Mesendoderm (in vitro differentiated cells): Measurements from ENCODE around the gene CYB561.

Experiments
- DNase-seq: peaks from one replicate; pipeline ENCODE4 v3.0.0; 2013
- H2AK5ac ChIP-seq: 2 replicates; pipeline ENCODE4 v1.6.1; 2013; ENCODE audit warnings: low read length, inconsistent platforms
- H2BK120ac ChIP-seq: 2 replicates; pipeline ENCODE4 v1.6.1; 2013; ENCODE audit warnings: low read depth, mild to moderate bottlenecking, low read length, moderate library complexity, mixed read lengths
- H2BK15ac ChIP-seq: replicated peaks from 2 replicates; pipeline ENCODE4 v1.6.1; 2013; ENCODE audit warnings: low read depth, mild to moderate bottlenecking, moderate library complexity
- H2BK5ac ChIP-seq: 2 replicates; pipeline ENCODE4 v1.6.1; 2013; ENCODE audit warnings: low read length, inconsistent platforms
- H3K18ac ChIP-seq: 2 replicates; pipeline ENCODE4 v1.6.1; 2013; ENCODE audit warnings: mild to moderate bottlenecking, low read length, mixed read lengths
- H3K23ac ChIP-seq: one replicate; pipeline ENCODE4 v1.6.1; 2013; ENCODE audit warnings: low read length
- H3K27ac ChIP-seq: 2 replicates; pipeline ENCODE4 v1.5.1; 2013; ENCODE audit warnings: low read depth, mild to moderate bottlenecking, inconsistent platforms, low read length, moderate library complexity
- H3K27me3 ChIP-seq: 2 replicates; pipeline ENCODE4 v1.6.1; 2013; ENCODE audit warnings: low read length, control low read depth, mild to moderate bottlenecking, inconsistent platforms; ENCODE audit not compliant: insufficient read depth, poor library complexity
- H3K36me3 ChIP-seq: 2 replicates; pipeline ENCODE4 v1.6.1; 2013; ENCODE audit warnings: low read length, inconsistent platforms; ENCODE audit not compliant: control insufficient read depth, insufficient read depth
- H3K4ac ChIP-seq: one replicate; pipeline ENCODE4 v1.6.1; 2013; ENCODE audit warnings: low read depth, mild to moderate bottlenecking, low read length, moderate library complexity
- H3K4me1 ChIP-seq: 2 replicates; pipeline ENCODE4 v1.6.1; 2013; ENCODE audit warnings: low read depth, low read length, inconsistent platforms; ENCODE audit not compliant: control insufficient read depth
- H3K4me2 ChIP-seq: 2 replicates; pipeline ENCODE4 v1.6.1; 2013; ENCODE audit warnings: low read length
- H3K4me3 ChIP-seq: 2 replicates; pipeline ENCODE4 v1.5.1; 2013; ENCODE audit warnings: mild to moderate bottlenecking, low read length
- H3K56ac ChIP-seq: one replicate; pipeline ENCODE4 v1.6.1; 2013; ENCODE audit warnings: low read length
- H3K79me1 ChIP-seq: 2 replicates; pipeline ENCODE4 v1.6.1; 2013; ENCODE audit warnings: low read length, inconsistent platforms
- H3K79me2 ChIP-seq: 2 replicates; pipeline ENCODE4 v1.6.1; 2013; ENCODE audit warnings: mild to moderate bottlenecking, low read length; ENCODE audit not compliant: control insufficient read depth, insufficient read depth
- H3K9ac ChIP-seq: 2 replicates; pipeline ENCODE4 v1.6.1; 2013; ENCODE audit warnings: low read length, inconsistent platforms
- H4K5ac ChIP-seq: one replicate; pipeline ENCODE4 v1.6.1; 2013; ENCODE audit warnings: low read length
- H4K8ac ChIP-seq: one replicate; pipeline ENCODE4 v1.6.1; 2013; ENCODE audit warnings: low read depth, mild to moderate bottlenecking, control low read depth, low read length, moderate library complexity
- WGBS: extraction: QIAGEN DNeasy Blood & Tissue Kit; methylation state at CpG from one replicate; pipeline ENCODE4 v1.1.7; 2013; ENCODE audit warnings: low lambda C conversion rate, missing lambda C conversion rate; ENCODE audit not compliant: insufficient coverage; ENCODE audit errors: extremely low coverage; 5-methylcytosine and 5-hydroxymethylcytosine counted together

CYB561 gene

DNA sequence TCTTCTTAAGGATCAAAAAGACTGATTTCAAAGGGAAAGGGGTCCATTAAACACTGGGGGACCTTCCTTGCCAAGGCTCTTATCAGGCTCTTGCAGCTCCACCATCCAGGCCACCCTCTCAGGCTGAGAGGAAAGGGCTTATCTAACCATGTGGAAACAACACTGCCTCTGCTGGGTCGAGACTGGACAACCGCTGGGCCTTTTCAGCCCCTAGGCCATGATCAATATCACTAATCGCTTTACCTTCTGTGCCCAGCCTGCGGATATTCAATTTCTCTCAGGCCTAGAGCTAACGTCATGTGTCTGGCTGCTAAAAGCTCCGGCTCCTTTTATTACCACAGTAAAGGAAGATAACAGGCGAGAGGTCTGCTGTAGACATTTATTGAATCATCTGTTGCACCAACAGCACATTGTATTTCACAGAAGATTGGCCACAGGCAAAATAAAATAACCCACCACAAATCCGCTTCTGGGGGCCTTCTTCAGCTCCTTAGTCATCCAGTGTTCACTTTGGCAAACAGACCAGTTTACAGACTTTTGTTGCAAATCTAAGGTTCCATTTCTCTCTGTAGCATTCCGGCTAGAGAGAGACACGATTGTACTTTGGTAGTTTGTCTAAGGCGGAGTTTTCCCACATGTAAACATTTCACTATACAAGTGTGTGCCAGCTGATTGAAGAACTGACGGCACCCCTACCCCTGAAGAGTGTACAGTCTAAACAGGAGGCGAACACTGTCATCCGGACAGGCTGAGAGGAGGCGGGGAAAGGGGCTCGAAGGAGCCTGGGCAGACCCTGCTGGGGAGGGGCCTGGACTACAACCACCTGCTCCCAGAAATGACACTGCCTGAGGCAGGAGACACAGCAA is 13.9 kb downstream of the CYB561 start:
- no peak overlapping the region for H3K56ac ChIP-seq
- H3K9ac ChIP-seq: no peak overlapping the region
- no CpG with 5 or more reads among the region's 16 CpGs for WGBS
- no peak overlapping the region for H2BK120ac ChIP-seq
- H4K8ac ChIP-seq: no peak overlapping the region
- H3K18ac ChIP-seq: no peak overlapping the region
- peak overlapping the region; percentile 33 for H3K23ac ChIP-seq
- no peak overlapping the region for H3K4me2 ChIP-seq
- H3K4me3 ChIP-seq: no peak overlapping the region
- H4K5ac ChIP-seq: no peak overlapping the region
- H2AK5ac ChIP-seq: no peak overlapping the region
- no peak overlapping the region for H3K4ac ChIP-seq
- H3K4me1 ChIP-seq: peaks cover 2% of the 10 kb centered on the region
- no peak overlapping the region for H2BK15ac ChIP-seq
- H3K79me2 ChIP-seq: no peaks in the 10 kb centered on the region
- H3K27ac ChIP-seq: no peak overlapping the region
- H3K36me3 ChIP-seq: no peaks in the 10 kb centered on the region
- H3K79me1 ChIP-seq: no peaks in the 10 kb centered on the region
- H3K27me3 ChIP-seq: no peaks in the 10 kb centered on the region
- H2BK5ac ChIP-seq: no peak overlapping the region
- DNase-seq: peak; percentile 62

DNA sequence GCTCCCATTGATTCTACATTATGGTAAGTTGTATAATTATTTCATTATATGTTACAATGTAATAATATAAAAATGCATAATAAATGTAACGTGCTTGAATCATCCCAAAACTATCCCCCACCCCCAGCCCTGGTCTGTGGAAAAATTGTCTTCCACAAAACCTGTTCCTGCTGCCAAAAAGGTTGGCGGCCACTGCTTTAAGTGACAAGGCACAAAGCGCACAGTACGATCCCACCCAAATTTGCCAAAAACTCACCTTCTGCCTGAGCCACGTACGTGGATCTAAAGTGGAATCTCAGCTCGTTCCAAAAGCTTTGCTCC is 14.5 kb downstream of the CYB561 start:
- no peak overlapping the region for H3K27ac ChIP-seq
- no peak overlapping the region for H3K4me3 ChIP-seq
- no peak overlapping the region for H3K9ac ChIP-seq
- no CpG with 5 or more reads among the region's 7 CpGs for WGBS
- no peaks in the 10 kb centered on the region for H3K79me1 ChIP-seq
- no peak overlapping the region for H3K4ac ChIP-seq
- peaks cover 2% of the 10 kb centered on the region for H3K4me1 ChIP-seq
- no peaks in the 10 kb centered on the region for H3K27me3 ChIP-seq
- H2AK5ac ChIP-seq: no peak overlapping the region
- H3K18ac ChIP-seq: no peak overlapping the region
- no peaks in the 10 kb centered on the region for H3K36me3 ChIP-seq
- no peak overlapping the region for H2BK120ac ChIP-seq
- no peak overlapping the region for H2BK5ac ChIP-seq
- no peak overlapping the region for H4K5ac ChIP-seq
- no peak overlapping the region for H3K56ac ChIP-seq
- no peaks in the 10 kb centered on the region for H3K79me2 ChIP-seq
- no peak overlapping the region for H2BK15ac ChIP-seq
- H3K4me2 ChIP-seq: no peak overlapping the region
- no peak for DNase-seq
- H4K8ac ChIP-seq: no peak overlapping the region
- H3K23ac ChIP-seq: no peak overlapping the region

GRCh38 chr17:63430223-63430622 is 15.9 kb downstream of the CYB561 start:
- Histone ChIP-seq H2BK120ac (no peak overlapping the region), H3K56ac (peak overlapping the region; percentile 22), H3K4ac (no peak overlapping the region), H3K27me3 (no peaks in the 10 kb centered on the region), H3K4me2 (no peak overlapping the region), H3K79me1 (no peaks in the 10 kb centered on the region), H4K8ac (no peak overlapping the region), H4K5ac (no peak overlapping the region), H3K18ac (no peak overlapping the region), H3K9ac (no peak overlapping the region), H3K79me2 (no peaks in the 10 kb centered on the region), H3K27ac (no peak overlapping the region), H3K4me1 (peaks cover 2% of the 10 kb centered on the region), H2BK15ac (no peak overlapping the region), H3K36me3 (no peaks in the 10 kb centered on the region), H2AK5ac (no peak overlapping the region), H3K23ac (no peak overlapping the region), H2BK5ac (no peak overlapping the region), H3K4me3 (no peak overlapping the region)
- DNase-seq: peak; percentile 66
- WGBS: no CpG with 5 or more reads among the region's 11 CpGs

DNA sequence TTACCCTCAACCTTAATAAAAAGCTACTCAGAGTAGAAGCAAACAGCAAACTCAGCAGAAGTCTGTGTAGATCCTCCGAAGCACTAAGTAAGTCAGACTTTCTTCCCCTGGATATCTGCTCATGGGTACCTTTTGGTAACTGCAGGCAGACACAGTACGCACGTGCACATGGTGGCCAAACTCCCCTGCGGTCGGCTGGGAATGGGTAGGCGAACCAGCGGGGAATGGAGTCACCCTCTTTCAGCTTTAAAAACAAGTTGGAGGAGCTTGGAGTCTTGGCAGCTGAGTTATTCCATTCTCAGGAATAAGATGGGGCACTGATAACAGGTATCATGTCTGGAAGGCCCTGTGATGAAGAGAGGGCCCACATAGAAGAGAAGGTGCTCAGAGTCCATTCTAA is 16.3 kb downstream of the CYB561 start:
- Histone ChIP-seq H3K18ac (no peak overlapping the region), H3K23ac (no peak overlapping the region), H3K36me3 (no peaks in the 10 kb centered on the region), H4K5ac (no peak overlapping the region), H3K4me1 (peaks cover 2% of the 10 kb centered on the region), H2BK5ac (no peak overlapping the region), H3K4me3 (no peak overlapping the region), H2BK120ac (no peak overlapping the region), H2BK15ac (no peak overlapping the region), H4K8ac (no peak overlapping the region), H3K4me2 (no peak overlapping the region), H3K9ac (no peak overlapping the region), H3K27me3 (no peaks in the 10 kb centered on the region), H3K79me2 (no peaks in the 10 kb centered on the region), H2AK5ac (no peak overlapping the region), H3K79me1 (no peaks in the 10 kb centered on the region), H3K4ac (no peak overlapping the region), H3K56ac (no peak overlapping the region), H3K27ac (no peak overlapping the region)
- DNase-seq: no peak
- no CpG with 5 or more reads among the region's 7 CpGs for WGBS

GRCh38 chr17:63426917-63427308 is 19.2 kb downstream of the CYB561 start:
- no peak overlapping the region for H3K4ac ChIP-seq
- H2BK5ac ChIP-seq: no peak overlapping the region
- no peaks in the 10 kb centered on the region for H3K79me2 ChIP-seq
- no peak overlapping the region for H4K8ac ChIP-seq
- no peak overlapping the region for H2AK5ac ChIP-seq
- no peak overlapping the region for H3K4me3 ChIP-seq
- H3K4me2 ChIP-seq: no peak overlapping the region
- no peak for DNase-seq
- no peaks in the 10 kb centered on the region for H3K27me3 ChIP-seq
- no peaks in the 10 kb centered on the region for H3K79me1 ChIP-seq
- H2BK120ac ChIP-seq: no peak overlapping the region
- no peak overlapping the region for H3K27ac ChIP-seq
- no peak overlapping the region for H3K18ac ChIP-seq
- no peak overlapping the region for H3K56ac ChIP-seq
- no peak overlapping the region for H4K5ac ChIP-seq
- no peak overlapping the region for H3K23ac ChIP-seq
- H2BK15ac ChIP-seq: no peak overlapping the region
- no peak overlapping the region for H3K9ac ChIP-seq
- H3K36me3 ChIP-seq: no peaks in the 10 kb centered on the region
- WGBS: no CpG with 5 or more reads among the region's 2 CpGs
- H3K4me1 ChIP-seq: peaks cover 2% of the 10 kb centered on the region
